Esophagus (tissue), 2 donors: Measurements from ENCODE around the gene LMBR1L. TPM values are rescaled to one million over a fixed set of nuclear protein-coding genes. Genes with fewer than 3 reads are reported as not detected.
"Not testable (repeated sequence)": the region's sequence is repeated elsewhere in the genome, so short reads cannot be mapped to it uniquely, and the experiment has no call there.

ENCODE experiments used
- H3K27ac ChIP-seq, 2 donors: one replicate each; pipeline ENCODE4 v1.5.1; 2013; ENCODE audit warnings: low read depth in 2 of 2, mild to moderate bottlenecking in 2 of 2, inconsistent platforms in 1 of 2, low read length in 1 of 2, moderate library complexity in 1 of 2
- H3K27me3 ChIP-seq, 2 donors: one replicate each; pipeline ENCODE4 v1.6.1; 2013; ENCODE audit warnings: low read length in 2 of 2, control low read depth in 1 of 2, mild to moderate bottlenecking in 1 of 2; ENCODE audit not compliant: insufficient read depth in 2 of 2, control insufficient read depth in 1 of 2
- H3K36me3 ChIP-seq, 2 donors: one replicate each; pipeline ENCODE4 v1.6.1; 2013; ENCODE audit warnings: low read length in 1 of 2; ENCODE audit not compliant: control insufficient read depth in 2 of 2, insufficient read depth in 2 of 2
- H3K4me1 ChIP-seq, 2 donors: one replicate each; pipeline ENCODE4 v1.6.1; 2013; ENCODE audit warnings: low read length in 1 of 2; ENCODE audit not compliant: control insufficient read depth in 2 of 2, insufficient read depth in 2 of 2
- H3K4me3 ChIP-seq, 2 donors: one replicate each; pipeline ENCODE4 v1.5.1; 2013; ENCODE audit warnings: low read length in 2 of 2, mild to moderate bottlenecking in 2 of 2, low read depth in 1 of 2, moderate library complexity in 1 of 2
- H3K9me3 ChIP-seq, 2 donors: one replicate each; pipeline ENCODE4 v1.6.1; 2013; ENCODE audit warnings: mild to moderate bottlenecking in 2 of 2, low read depth in 1 of 2, low read length in 1 of 2, moderate library complexity in 1 of 2; ENCODE audit not compliant: control insufficient read depth in 2 of 2, insufficient read depth in 1 of 2
- WGBS, 2 donors: extraction: QIAGEN DNeasy Blood & Tissue Kit; methylation state at CpG; one replicate each; pipeline ENCODE4 v1.1.7; 2013; 5-methylcytosine and 5-hydroxymethylcytosine counted together
- polyA plus RNA-seq, 2 donors: library from polyadenylated mRNA; stranded (reverse); fragments of 200-250 nt; gene quantifications; one replicate each; pipeline ENCODE4 v1.2.3, GENCODE V29; 2013
- donor health status: healthy with polysubstance abuse.
- donor health status: Bipolar disorder and iron deficiency.

The LMBR1L gene
- polyA plus RNA-seq, 2 donors, result 28.3 to 36.2 TPM

DNA sequence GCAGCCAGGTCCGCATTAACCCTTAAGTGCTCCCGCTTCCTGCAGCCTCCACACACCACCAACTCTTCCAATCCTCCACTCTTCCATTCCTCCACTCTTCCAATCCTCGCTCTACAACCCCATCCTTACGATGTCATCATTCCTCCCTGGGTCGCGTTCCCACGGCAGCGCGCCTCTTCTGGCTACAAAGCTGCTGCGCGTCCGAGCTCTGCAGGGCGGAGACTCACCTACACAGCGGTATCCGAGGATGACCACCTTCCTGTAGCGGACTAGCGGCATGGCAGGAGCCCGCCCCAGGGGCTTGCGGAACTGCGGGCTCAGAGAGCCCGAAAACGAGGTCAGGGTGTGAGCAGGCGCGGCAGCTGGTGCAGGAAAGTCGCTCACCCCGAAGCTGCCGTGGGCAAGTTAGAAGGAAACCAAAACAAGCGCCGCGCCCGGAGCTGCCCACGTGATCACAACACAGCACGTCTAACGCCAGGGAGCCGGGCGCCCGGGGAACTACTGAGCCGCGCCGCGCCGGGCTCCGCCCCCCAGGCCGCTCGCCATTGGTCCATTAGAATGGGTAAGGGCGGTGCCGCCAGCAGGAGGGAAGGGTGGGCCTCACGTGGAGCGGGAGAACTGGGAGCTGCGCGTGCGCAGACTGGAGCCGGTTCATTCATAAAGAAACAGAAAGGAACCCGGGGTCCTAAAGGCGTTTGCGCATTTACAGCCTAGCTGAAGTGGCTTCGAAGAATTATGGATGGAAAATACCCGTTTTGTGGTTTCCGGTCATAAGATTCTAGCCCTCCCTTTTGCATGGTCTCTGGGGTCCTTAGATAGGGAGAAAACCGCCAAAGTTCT lies 40.9 kb downstream of the LMBR1L start, which contains the start of gene RHEBL1:
RHEBL1 (minus strand) TSS at position 473 of the 840 bp plus-strand sequence; CDS start at position 279, 194 bp downstream.
- H3K4me3 ChIP-seq, result peak within 1 kb of the TSS; percentile 67 to 81
- WGBS, 2 donors, result 0 to 1% methylated on average over 57 to 60 of the region's 60 CpGs
- no peaks in the 10 kb centered on the region for H3K27me3 ChIP-seq
- H3K36me3 ChIP-seq, result no peaks in the 10 kb centered on the region
- peaks cover 0 to 3% of the 10 kb centered on the region in 2 donors for H3K4me1 ChIP-seq
- peak within 1 kb of the TSS; percentile 86 to 94 for H3K27ac ChIP-seq
- H3K9me3 ChIP-seq, result no peaks in the 10 kb centered on the region

GRCh38 chr12:49068879-49069506 lies 41.7 kb downstream of the LMBR1L start:
- WGBS, 2 donors, result 15 to 20% methylated on average over 21 of the region's 21 CpGs
- Histone ChIP-seq H3K27ac (peak overlapping the region in 1 of 2 donors; percentile 94), H3K4me3 (peak overlapping the region; percentile 67 to 81), H3K36me3 (no peaks in the 10 kb centered on the region), H3K4me1 (peaks cover 0 to 3% of the 10 kb centered on the region in 2 donors), H3K9me3 (no peaks in the 10 kb centered on the region), H3K27me3 (no peaks in the 10 kb centered on the region)

GRCh38 chr12:49066120-49066519 lies 44.5 kb downstream of the LMBR1L start:
- Histone ChIP-seq H3K9me3 (no peaks in the 10 kb centered on the region), H3K27me3 (no peaks in the 10 kb centered on the region), H3K4me3 (no peak overlapping the region), H3K27ac (no peak overlapping the region), H3K4me1 (peaks cover 0 to 3% of the 10 kb centered on the region in 2 donors), H3K36me3 (no peaks in the 10 kb centered on the region)
- 78% methylated on average over 4 of the region's 4 CpGs for WGBS, 2 donors

- no peaks in the 10 kb centered on the region for H3K9me3 ChIP-seq
- WGBS, 2 donors, result 90 to 93% methylated on average over 5 of the region's 5 CpGs
These were observed 45.9 kb downstream of the LMBR1L start for GRCh38 chr12:49064767-49065152.

GRCh38 chr12:49061916-49062315 lies 48.7 kb downstream of the LMBR1L start:
- H3K9me3 ChIP-seq, H3K27me3 ChIP-seq, H3K27ac ChIP-seq, H3K4me3 ChIP-seq, H3K36me3 ChIP-seq: not testable (repeated sequence)
- H3K4me1 ChIP-seq, result peaks cover 11% of the 10 kb centered on the region in 2 donors
- 93% methylated on average over 17 of the region's 17 CpGs for WGBS, 2 donors

More at GRCh38 chr12:49064767-49065152, 45.9 kb downstream of the LMBR1L start:
- Histone ChIP-seq H3K27me3 (no peaks in the 10 kb centered on the region), H3K4me3 (no peak overlapping the region), H3K4me1 (peaks cover 0 to 3% of the 10 kb centered on the region in 2 donors), H3K27ac (no peak overlapping the region), H3K36me3 (no peaks in the 10 kb centered on the region)

DNA sequence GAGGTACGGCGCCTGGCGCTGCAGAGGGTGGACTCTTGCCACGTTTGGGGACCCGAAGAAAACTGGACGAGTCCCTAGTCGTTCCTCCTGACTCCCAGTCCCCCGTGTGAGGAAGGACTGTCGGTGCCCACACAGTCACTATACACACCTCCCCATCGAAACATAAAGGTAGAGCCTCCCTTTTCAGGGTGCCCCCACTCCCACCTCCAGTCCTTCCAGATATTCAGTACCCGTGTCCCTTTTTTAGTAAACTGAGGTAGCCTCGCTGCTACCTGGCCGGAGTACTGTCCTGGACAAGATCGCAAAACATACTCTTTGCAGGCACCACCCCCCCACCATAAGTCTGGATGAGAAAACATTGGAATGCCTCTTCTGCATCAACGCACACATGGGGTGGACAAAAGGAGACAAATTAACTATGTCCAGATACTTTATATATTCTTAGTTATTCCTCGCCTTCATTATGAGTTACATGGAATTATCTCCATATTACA lies 49.4 kb downstream of the LMBR1L start:
- H3K9me3 ChIP-seq, result no peaks in the 10 kb centered on the region
- H3K27ac ChIP-seq, result peak overlapping the region; percentile 52 to 98
- H3K4me1 ChIP-seq, result peaks cover 11% of the 10 kb centered on the region in 2 donors
- H3K36me3 ChIP-seq, result no peaks in the 10 kb centered on the region
- peak overlapping the region; percentile 93 to 98 for H3K4me3 ChIP-seq
- H3K27me3 ChIP-seq, result no peaks in the 10 kb centered on the region
- 6% methylated on average over 16 of the region's 16 CpGs for WGBS, 2 donors

DNA sequence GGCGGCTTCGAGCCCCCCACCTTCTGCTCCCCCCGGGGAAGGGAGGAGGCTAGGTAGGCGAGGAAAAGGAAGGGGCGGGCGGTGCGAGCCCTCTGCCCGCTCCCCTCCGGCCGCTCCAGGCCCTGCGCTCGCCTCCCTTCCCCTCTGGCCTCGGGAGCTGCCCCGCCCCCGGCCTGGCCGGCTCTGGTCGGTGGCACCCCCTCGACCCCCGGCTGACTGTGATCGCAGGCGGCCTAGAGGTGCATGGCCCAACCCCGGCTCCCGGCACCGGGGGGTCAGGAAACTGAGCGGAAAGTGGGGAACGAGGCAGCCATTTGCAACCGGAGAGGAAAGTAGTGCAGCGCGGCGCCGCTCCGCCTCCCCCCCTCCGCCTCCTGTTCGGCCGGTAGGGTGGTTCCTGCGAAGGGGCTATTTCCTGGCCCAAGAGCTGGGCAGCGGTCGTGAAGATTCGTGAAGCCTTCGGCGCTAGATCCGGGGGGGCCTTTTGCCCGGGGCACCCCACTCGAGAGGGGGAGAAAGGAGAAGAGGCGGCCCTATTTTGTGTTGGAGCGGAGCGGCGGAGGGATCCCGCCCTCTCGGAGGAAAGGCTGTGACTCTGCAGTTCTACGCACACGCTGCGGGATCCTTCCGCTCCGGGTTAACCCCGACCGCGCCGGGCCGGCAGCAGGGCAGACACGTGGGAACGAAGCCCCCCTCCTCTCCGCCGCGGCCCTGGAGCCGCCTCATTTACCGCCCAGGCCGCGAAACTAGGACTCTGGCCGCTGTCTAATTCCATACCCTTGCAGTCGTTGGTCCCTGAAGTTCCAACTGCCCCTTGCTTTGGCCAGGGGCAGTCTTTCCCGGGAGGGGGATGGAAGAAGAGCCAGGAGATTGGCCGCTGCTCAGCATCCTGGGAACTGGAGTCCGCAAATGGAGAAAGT lies 50.1 kb downstream of the LMBR1L start, which contains the start of gene KMT2D:
KMT2D (minus strand) TSS at position 558 of the 920 bp plus-strand sequence. CDS start 5,470 bp downstream, outside the sequence.
- H3K36me3 ChIP-seq, result no peaks in the 10 kb centered on the region
- 1% methylated on average over 57 to 74 of the region's 74 CpGs for WGBS, 2 donors
- H3K27me3 ChIP-seq, result no peaks in the 10 kb centered on the region
- peak within 1 kb of the TSS; percentile 93 to 98 for H3K4me3 ChIP-seq
- H3K27ac ChIP-seq, result peak within 1 kb of the TSS; percentile 87 to 98
- H3K4me1 ChIP-seq, result peaks cover 11 to 16% of the 10 kb centered on the region in 2 donors
- no peaks in the 10 kb centered on the region for H3K9me3 ChIP-seq

GRCh38 chr12:49059299-49060171 lies 51.1 kb downstream of the LMBR1L start:
- Histone ChIP-seq H3K4me1 (peaks cover 11 to 17% of the 10 kb centered on the region in 2 donors), H3K4me3 (peak overlapping the region; percentile 93 to 98), H3K9me3 (no peaks in the 10 kb centered on the region), H3K27me3 (no peaks in the 10 kb centered on the region), H3K36me3 (peaks cover 0 to under 1% of the 10 kb centered on the region in 2 donors), H3K27ac (peak overlapping the region; percentile 87 to 98)
- 1% methylated on average over 31 to 70 of the region's 70 CpGs for WGBS, 2 donors
